Jurkat, Clone E6-1 (cell line): ENCODE data around the gene CPED1.
"Not testable (repeated sequence)": the region's sequence is repeated elsewhere in the genome, so short reads cannot be mapped to it uniquely, and the experiment has no call there.

ENCODE experiments used
- DNase-seq: peaks from one replicate; pipeline ENCODE4 v3.0.0-alpha.2; 2011; ENCODE audit warnings: low read depth, low spot score
- H3K4me3 ChIP-seq: 2 replicates; pipeline ENCODE4 v1.5.1; 2011; ENCODE audit warnings: mild to moderate bottlenecking, low read length, control low read depth, moderate library complexity

Gene CPED1

GRCh38 chr7:121032645-121033460 lies 44.3 kb downstream of the CPED1 start:
- H3K4me3 ChIP-seq = no peak overlapping the region
- DNase-seq = no peak

- no peak overlapping the region for H3K4me3 ChIP-seq
- no peak for DNase-seq
Measured at GRCh38 chr7:121034929-121035328, 46.4 kb downstream of the CPED1 start.

- DNase-seq = not testable (repeated sequence)
Measured at GRCh38 chr7:121036776-121037175, 48.3 kb downstream of the CPED1 start.

DNA sequence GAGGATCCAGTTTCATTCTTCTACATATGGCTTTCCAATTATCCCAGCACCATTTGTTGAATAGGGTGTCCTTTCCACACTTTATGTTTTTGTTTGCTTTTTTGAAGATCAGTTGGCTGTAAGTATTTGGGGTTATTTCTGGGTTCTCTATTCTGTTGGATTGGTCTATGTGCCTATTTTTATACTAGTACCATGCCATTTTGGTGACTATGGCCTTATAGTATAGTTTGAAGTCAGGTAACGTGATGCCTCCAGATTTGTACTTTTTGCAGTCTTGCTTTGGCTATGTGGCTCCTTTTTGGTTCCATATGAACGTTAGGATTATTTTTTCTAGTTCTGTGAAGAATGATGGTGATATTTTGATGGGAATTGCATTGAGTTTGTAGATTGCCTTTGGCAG lies 48.8 kb downstream of the CPED1 start:
- not testable (repeated sequence) for DNase-seq, H3K4me3 ChIP-seq

More at GRCh38 chr7:121036776-121037175, 48.3 kb downstream of the CPED1 start:
- not testable (repeated sequence) for H3K4me3 ChIP-seq

GRCh38 chr7:121037957-121038716 lies 49.6 kb downstream of the CPED1 start:
- no peak overlapping the region for H3K4me3 ChIP-seq
- DNase-seq = no peak

DNA sequence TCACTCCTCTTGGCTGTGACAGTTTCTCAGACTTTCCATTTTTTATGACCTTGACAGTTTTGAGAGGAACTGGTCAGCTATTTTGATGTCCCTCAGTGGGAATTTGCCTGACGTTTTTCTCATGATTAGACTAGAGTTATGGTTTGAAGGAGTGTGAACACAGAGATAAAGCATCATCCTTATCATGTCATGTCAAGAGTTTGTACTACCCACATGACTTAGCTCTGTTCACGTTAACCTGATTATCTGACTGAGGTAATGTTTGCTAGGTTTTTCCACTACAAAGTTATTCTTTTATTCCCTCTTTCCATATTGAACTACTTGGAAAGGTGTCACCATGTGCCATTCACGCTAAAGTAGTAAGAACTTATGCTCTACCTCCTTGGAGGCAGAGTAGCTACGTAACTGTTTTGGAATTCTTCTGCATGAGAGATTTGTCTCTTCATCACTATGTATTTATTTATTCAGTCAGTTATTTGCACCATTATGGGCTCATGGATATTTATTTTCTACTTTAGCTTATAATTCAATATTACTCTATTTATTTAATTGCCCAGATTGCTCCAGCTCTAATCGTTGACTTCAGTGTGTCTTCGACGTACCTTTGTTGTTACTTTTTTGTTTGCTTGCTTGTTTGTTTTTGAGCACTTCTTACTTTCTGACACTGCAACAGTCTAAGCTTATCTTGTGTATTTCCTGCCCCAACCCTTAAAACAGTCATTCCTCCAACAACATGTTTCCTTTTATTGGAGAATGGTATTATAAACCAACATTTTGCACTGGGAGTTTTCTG lies 50.4 kb downstream of the CPED1 start:
- no peak for DNase-seq
- no peak overlapping the region for H3K4me3 ChIP-seq

DNA sequence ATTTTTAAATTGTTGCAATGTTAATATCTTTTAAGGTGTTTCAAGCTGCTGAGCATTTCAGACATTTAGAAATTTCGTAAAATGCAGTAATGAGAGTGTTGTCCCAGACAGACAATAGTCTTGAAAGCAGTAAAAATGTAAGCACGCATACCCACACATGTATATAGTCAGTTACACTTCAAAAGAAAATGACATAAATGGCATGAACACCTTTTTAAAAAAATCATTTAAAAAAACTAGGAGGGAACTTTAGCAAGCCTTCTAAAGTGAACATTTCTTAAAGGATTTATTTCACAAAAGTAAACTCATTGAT lies 51.0 kb downstream of the CPED1 start:
- DNase-seq = no peak
- H3K4me3 ChIP-seq = no peak overlapping the region

DNA sequence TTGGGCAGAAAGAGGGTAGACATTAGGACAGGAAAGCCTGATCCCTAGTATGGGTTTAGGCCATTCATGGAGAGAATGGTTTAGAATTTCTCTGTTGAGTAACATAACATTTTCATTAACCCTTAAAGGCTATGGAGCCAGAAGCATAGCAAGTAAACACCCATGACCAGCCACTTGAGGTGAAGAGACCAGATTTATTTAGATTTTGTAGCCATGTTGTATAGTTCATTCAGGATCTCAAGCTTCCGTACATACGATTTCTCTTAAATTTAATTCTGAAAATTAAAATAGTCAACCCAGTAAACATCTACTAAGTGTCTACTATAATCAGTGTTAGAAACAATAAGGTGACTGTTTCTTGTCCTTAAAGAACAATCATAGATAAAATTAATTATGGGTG lies 51.5 kb downstream of the CPED1 start:
- no peak for DNase-seq
- H3K4me3 ChIP-seq = no peak overlapping the region

GRCh38 chr7:121041516-121042148 lies 53.1 kb downstream of the CPED1 start:
- DNase-seq = no peak
- no peak overlapping the region for H3K4me3 ChIP-seq

- H3K4me3 ChIP-seq = no peak overlapping the region
- no peak for DNase-seq
Measured at GRCh38 chr7:121042195-121042594, 53.7 kb downstream of the CPED1 start.

DNA sequence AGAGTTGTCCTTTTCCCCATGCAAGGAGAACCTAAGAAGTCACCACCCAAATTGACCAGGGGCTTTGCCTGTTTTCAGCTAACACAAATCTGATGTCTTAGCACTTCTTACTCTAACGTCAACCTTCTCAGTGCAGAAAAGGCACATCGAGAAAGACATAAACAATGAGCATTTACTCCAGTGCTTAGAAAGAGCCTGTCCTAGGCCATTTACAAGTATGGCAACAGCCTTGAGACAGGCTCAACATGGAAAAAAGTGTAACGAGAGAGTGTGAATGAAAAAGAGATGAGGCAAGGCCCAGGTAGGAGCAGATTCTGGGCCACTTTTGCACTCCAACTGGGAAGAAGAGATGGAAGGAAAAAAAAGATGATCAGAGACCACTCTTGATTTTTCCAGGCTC lies 54.4 kb downstream of the CPED1 start:
- no peak for DNase-seq
- H3K4me3 ChIP-seq = no peak overlapping the region

GRCh38 chr7:121043314-121044234 lies 55.1 kb downstream of the CPED1 start:
- no peak overlapping the region for H3K4me3 ChIP-seq
- no peak for DNase-seq

DNA sequence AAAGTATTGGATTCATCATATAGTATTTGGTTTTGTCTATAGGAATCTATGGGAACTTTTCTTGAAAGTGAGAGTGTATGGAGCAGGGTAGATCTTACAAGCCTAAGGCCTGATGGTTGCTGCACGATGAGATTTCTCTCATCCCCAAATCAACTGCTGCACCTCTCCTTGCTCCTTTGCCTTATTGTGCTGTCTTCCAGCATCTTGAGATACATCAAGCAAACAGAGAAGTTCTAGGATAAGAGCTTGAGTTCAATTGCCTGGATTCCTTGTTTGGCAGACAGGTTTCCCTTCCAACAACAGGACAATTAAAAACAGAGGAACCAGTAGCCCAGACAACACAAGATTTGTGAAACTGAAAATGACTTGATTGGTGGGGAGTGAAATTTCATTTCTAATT lies 56.6 kb downstream of the CPED1 start:
- no peak overlapping the region for H3K4me3 ChIP-seq
- DNase-seq = no peak

DNA sequence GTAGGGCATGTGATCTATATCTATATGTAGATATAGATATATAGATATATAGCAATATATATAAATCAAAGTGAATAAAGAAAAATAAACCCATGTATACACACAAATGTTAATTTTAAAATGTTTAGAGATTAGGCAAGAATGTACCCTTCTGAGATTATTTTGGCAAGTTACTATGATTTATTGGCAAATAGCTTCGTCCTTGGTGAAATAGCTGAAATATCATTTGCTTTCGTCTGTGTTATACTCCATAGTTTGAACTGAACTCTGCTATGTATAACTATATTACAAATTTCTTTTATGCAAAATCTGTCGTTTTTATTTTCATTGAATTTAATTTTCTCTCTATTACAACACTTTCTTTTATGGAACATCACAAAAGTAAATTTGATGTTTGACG lies 57.5 kb downstream of the CPED1 start:
- H3K4me3 ChIP-seq = no peak overlapping the region
- no peak for DNase-seq

DNA sequence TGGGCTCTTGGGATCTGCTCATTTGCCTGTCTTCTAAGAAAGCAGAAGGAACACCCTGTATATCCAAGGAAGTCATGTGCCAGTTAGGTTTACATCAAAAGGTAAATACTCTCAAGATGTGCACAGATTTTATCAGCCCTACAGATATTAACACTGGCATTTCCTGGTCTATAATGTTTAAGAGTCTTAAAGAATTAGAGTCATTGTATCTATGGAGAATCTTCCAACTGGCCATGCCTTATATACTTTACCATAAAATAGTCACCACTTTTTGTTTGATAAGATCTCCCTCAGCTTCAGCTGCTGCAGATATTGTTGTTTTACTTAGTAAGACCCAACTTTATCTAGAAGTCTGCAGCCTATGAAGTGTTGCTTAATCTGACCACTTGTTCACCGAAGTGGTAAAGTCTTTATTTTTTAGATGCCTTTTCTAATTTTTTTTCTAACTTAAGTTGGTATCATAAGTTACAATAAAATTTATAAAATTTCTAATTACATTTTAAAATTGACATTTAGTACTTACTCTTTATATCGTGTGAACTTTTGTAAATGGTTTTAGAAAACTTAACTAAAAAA lies 58.5 kb downstream of the CPED1 start:
- no peak for DNase-seq
- H3K4me3 ChIP-seq = no peak overlapping the region

DNA sequence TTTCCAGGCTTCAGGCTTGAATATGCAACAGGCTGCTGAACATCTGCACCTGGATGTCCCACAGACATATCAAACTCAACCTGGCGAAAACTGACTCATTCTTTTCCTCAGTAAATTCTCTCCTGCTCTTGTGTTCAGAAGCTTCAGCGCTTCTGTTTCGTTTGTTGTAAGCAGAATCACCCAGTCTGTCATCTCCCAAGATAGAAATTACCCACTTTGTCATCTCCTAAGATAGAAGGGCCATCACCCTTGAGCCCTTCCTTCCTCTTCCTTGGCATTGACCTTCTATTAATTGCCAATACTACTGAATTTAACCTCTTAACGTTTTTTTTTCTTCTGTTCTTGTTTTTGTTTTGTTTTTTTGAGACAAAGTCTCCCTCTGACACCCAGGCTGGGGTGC lies 59.7 kb downstream of the CPED1 start:
- DNase-seq = no peak
- no peak overlapping the region for H3K4me3 ChIP-seq

DNA sequence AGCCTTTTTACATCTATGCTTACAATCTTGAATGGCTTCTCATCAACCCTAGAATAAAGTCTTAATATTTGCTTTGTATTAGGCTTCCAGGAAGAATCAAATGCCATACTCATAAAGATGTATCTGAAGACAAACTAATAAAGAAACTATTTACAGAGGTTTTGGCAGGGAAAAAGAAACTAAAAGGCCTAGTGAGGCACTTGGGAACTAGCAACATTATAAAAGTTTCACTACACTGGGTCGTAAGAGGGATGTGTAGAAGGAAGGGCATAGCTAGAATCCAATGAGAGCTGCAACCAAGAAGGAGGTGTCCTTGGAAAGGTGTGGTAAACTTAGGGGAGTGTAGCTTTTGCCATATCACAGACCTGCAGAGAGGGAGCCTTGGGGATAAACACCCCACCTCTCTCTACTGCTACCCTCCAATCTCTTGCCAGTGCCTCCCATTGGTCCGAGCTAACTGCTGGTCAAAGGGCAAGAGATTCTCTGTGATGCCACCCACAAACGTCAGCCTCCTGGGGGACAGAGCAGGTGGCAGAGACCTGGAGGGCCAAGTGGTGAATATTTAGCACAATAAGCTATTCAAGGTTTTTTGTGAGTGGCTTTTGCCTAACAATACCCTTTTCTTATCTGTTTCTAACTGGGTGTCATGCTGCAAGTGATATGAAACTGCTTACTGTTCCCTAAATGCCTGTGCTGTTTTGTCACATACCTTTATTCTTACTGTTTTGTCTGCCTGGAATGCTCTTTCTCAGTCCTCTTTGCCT lies 60.7 kb downstream of the CPED1 start:
- no peak for DNase-seq
- H3K4me3 ChIP-seq = no peak overlapping the region

DNA sequence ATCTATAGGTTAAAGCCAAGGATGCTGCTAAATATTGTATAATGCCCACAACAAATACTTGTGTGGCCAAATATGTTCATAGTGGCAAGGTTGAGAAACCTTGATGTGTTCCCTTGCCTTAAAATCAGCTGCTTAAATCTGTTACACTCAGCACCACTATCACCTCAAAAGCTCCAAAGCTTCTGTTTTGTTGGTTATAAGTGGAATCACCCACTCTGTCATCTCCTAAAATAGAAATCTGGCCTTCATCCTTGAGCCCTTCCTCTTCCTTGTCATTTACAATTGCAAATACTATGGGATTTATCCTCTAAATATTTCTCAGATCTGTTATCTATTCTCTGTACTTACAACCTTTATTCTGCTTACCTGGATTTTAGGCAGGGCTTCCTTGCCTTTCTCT lies 61.4 kb downstream of the CPED1 start:
- DNase-seq = no peak
- no peak overlapping the region for H3K4me3 ChIP-seq
